Endodermal cell (in vitro differentiated cells): Measurements from ENCODE around the gene PPIL1. TPM values are rescaled to one million over a fixed set of nuclear protein-coding genes. Genes with fewer than 3 reads are reported as not detected.

ENCODE experiments used
- DNase-seq: peaks from one replicate; pipeline ENCODE4 v3.0.0-alpha.2; 2017
- H3K27ac ChIP-seq: 2 replicates; pipeline ENCODE4 v1.5.1; 2013; ENCODE audit warnings: mild to moderate bottlenecking, low read depth, low read length, moderate library complexity
- H3K27me3 ChIP-seq: 2 replicates; pipeline ENCODE4 v1.6.1; 2013; ENCODE audit warnings: mild to moderate bottlenecking, low read length, moderate library complexity; ENCODE audit not compliant: insufficient read depth, control insufficient read depth, poor library complexity, severe bottlenecking
- H3K36me3 ChIP-seq: 2 replicates; pipeline ENCODE4 v1.7.0; 2013; ENCODE audit warnings: mild to moderate bottlenecking, low read length, moderate library complexity; ENCODE audit not compliant: control insufficient read depth, insufficient read depth
- H3K4me1 ChIP-seq: one replicate; pipeline ENCODE4 v1.7.0; 2013; ENCODE audit warnings: low read length; ENCODE audit not compliant: control insufficient read depth, insufficient read depth
- H3K4me3 ChIP-seq: 2 replicates; pipeline ENCODE4 v1.5.1; 2013; ENCODE audit warnings: mild to moderate bottlenecking, low read length, moderate library complexity
- H3K9ac ChIP-seq: 2 replicates; pipeline ENCODE4 v1.6.1; 2013; ENCODE audit warnings: mild to moderate bottlenecking, low read length, moderate library complexity; ENCODE audit not compliant: poor library complexity, severe bottlenecking; ENCODE audit errors: extremely low read depth
- H3K9me3 ChIP-seq: 2 replicates; pipeline ENCODE4 v1.6.1; 2013; ENCODE audit warnings: mild to moderate bottlenecking, low read length, moderate library complexity; ENCODE audit not compliant: control insufficient read depth
- H3K27ac Mint-ChIP-seq: 2 replicates; pipeline ENCODE4 v1.8.0; 2020; ENCODE audit warnings: mixed read lengths
- H3K27me3 Mint-ChIP-seq: 2 replicates; pipeline ENCODE4 v1.8.0; 2021; ENCODE audit warnings: mild to moderate bottlenecking, mixed read lengths; ENCODE audit not compliant: insufficient read depth
- H3K36me3 Mint-ChIP-seq: 2 replicates; pipeline ENCODE4 v1.8.0; 2020; ENCODE audit warnings: low read depth, mixed read lengths
- H3K4me1 Mint-ChIP-seq: 2 replicates; pipeline ENCODE4 v1.8.0; 2020; ENCODE audit warnings: mixed read lengths
- H3K4me3 Mint-ChIP-seq: 2 replicates; pipeline ENCODE4 v1.8.0; 2020; ENCODE audit warnings: mild to moderate bottlenecking, moderate library complexity, mixed read lengths
- H3K9me3 Mint-ChIP-seq: 2 replicates; pipeline ENCODE4 v1.8.0; 2020; ENCODE audit warnings: mild to moderate bottlenecking, mixed read lengths
- CTCF ChIP-seq: fragments of 200-600 bp; sonication (generic); conservative IDR thresholded peaks from 2 replicates; pipeline ENCODE4 v1.5.0; 2021; ENCODE audit warnings: antibody characterized with exemption, mild to moderate bottlenecking
- WGBS, 2 experiments: methylation state at CpG; one replicate each; pipeline versions ENCODE4 v1.1.5 to v1.1.7; 2013; ENCODE audit warnings: missing lambda C conversion rate in 2 of 2, mixed read lengths in 1 of 2; ENCODE audit not compliant: insufficient coverage in 1 of 2, insufficient read length in 1 of 2; 5-methylcytosine and 5-hydroxymethylcytosine counted together
- total RNA-seq, 2 donors: library from RNA; stranded (reverse); fragmentation: NEBNext Ultra II Directional in 1 of 2; extraction: Animal tissue kit (Norgen Biotek cat#: 25700) in 1 of 2; gene quantifications; 2 replicates in 1 of 2; 3 replicates in 1 of 2; pipeline ENCODE4 v1.2.1, GENCODE V29; 2021

PPIL1 gene
- total RNA-seq, 2 donors from 2014 or later = 36.7 to 53.3 TPM

DNA sequence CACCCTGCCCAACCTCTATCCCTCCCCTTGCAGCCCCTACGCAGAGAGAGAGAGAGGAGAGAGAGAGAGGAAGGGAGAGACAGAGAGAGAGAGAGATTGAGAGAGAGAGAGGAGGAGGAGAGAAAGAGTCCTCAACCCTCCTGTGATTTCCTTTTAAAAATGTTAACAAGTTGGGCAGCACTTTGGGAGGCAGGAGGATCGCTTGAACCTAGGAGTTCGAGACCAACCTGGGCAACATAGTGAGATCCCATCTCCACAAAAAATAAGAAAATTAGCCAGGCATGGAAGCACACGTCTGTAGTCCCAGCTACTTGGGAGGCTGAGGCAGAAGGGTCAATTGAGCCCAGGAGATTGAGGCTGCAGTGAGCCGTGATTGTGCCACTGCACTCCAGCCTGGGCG is 65.4 kb downstream of the PPIL1 start:
- Histone ChIP-seq H3K27ac (no peak overlapping the region), H3K36me3 (no peaks in the 10 kb centered on the region), H3K9me3 (no peaks in the 10 kb centered on the region), H3K27me3 (no peaks in the 10 kb centered on the region), H3K9ac (no peak overlapping the region), H3K4me3 (no peak overlapping the region), H3K4me1 (peaks cover 9% of the 10 kb centered on the region)
- no peak overlapping the region for H3K4me3 Mint-ChIP-seq
- WGBS, 2 experiments = 89 to 93% methylated on average over 3 to 6 of the region's 6 CpGs
- DNase-seq = no peak
- H3K36me3 Mint-ChIP-seq = no peaks in the 10 kb centered on the region
- H3K27ac Mint-ChIP-seq = no peak overlapping the region
- H3K9me3 Mint-ChIP-seq = no peaks in the 10 kb centered on the region
- TF ChIP-seq CTCF = no peak
- H3K27me3 Mint-ChIP-seq = no peaks in the 10 kb centered on the region
- H3K4me1 Mint-ChIP-seq = peaks cover 52% of the 10 kb centered on the region

- Mint-ChIP-seq H3K27ac (no peak overlapping the region), H3K27me3 (no peaks in the 10 kb centered on the region)
- peaks cover 9% of the 10 kb centered on the region for H3K4me1 ChIP-seq
These were observed 66.0 kb downstream of the PPIL1 start for GRCh38 chr6:36808634-36809033.

DNA sequence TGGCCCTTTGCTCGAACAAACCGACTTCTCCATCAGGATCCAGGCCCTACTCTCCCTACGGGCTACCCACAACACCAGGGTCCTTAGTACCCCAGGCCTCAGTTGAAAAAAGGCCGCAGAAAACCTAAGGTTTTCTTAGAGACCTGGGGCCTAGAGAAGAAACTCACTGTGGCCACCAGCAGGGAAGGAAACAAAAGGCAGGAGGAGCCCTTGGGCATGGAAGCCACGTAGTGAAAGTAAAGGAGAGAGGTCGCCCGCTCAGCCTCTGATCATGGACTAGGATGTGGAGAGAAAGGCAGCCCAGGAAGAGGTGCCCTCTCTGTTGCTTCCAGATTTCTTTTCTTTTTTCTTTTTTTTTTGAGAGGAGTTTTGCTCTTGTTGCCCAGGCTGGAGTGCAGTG is 66.9 kb downstream of the PPIL1 start:
- no peak overlapping the region for H3K9ac ChIP-seq
- H3K4me1 ChIP-seq = peaks cover 9% of the 10 kb centered on the region
- H3K27me3 ChIP-seq = no peaks in the 10 kb centered on the region
- H3K27ac Mint-ChIP-seq = no peak overlapping the region
- H3K4me1 Mint-ChIP-seq = peaks cover 52% of the 10 kb centered on the region
- no peaks in the 10 kb centered on the region for H3K36me3 ChIP-seq
- no peak for DNase-seq
- peak; percentile 44 for TF ChIP-seq CTCF
- no peaks in the 10 kb centered on the region for H3K9me3 Mint-ChIP-seq
- H3K27me3 Mint-ChIP-seq = peaks cover 2% of the 10 kb centered on the region
- WGBS, 2 experiments = 88 to 94% methylated on average over 3 to 7 of the region's 7 CpGs
- no peak overlapping the region for H3K4me3 Mint-ChIP-seq
- H3K27ac ChIP-seq = no peak overlapping the region
- H3K9me3 ChIP-seq = no peaks in the 10 kb centered on the region
- no peaks in the 10 kb centered on the region for H3K36me3 Mint-ChIP-seq
- no peak overlapping the region for H3K4me3 ChIP-seq

More at GRCh38 chr6:36808634-36809033, 66.0 kb downstream of the PPIL1 start:
- H3K36me3 ChIP-seq = no peaks in the 10 kb centered on the region
- Mint-ChIP-seq H3K36me3 (no peaks in the 10 kb centered on the region), H3K4me3 (no peak overlapping the region), H3K9me3 (no peaks in the 10 kb centered on the region), H3K4me1 (peaks cover 52% of the 10 kb centered on the region)
- H3K4me3 ChIP-seq = no peak overlapping the region
- DNase-seq = no peak
- TF ChIP-seq CTCF = no peak
- no peak overlapping the region for H3K27ac ChIP-seq
- no peak overlapping the region for H3K9ac ChIP-seq
- H3K9me3 ChIP-seq = no peaks in the 10 kb centered on the region
- 68 to 74% methylated on average over 5 of the region's 5 CpGs for WGBS, 2 experiments
- H3K27me3 ChIP-seq = no peaks in the 10 kb centered on the region
